ENCODE results near the gene PDP2.

DNA sequence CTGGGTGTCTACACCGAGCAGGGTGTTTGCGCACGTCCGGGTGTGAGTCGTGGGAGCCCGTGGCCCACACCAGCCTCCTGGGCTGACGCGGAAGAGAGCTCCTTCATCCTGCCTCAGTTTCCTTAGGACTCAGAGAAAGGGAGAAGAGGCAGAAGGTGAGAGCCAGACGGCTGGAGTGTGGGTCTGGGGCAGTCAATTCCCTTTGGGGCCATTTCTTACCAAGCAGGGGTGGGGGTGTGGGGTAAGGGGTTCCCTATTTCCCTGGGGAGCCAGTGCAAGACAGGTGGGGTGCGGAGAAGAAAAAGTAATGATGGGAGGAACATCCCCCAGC, 35.3 kb upstream of the PDP2 start:
- TF ChIP-seq, protein P1, sequence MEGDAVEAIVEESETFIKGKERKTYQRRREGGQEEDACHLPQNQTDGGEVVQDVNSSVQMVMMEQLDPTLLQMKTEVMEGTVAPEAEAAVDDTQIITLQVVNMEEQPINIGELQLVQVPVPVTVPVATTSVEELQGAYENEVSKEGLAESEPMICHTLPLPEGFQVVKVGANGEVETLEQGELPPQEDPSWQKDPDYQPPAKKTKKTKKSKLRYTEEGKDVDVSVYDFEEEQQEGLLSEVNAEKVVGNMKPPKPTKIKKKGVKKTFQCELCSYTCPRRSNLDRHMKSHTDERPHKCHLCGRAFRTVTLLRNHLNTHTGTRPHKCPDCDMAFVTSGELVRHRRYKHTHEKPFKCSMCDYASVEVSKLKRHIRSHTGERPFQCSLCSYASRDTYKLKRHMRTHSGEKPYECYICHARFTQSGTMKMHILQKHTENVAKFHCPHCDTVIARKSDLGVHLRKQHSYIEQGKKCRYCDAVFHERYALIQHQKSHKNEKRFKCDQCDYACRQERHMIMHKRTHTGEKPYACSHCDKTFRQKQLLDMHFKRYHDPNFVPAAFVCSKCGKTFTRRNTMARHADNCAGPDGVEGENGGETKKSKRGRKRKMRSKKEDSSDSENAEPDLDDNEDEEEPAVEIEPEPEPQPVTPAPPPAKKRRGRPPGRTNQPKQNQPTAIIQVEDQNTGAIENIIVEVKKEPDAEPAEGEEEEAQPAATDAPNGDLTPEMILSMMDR (IDR thresholded peaks at IDR 0.05), result no peak
- no peak for TF ChIP-seq EP300 (IDR thresholded peaks at IDR 0.05)
- TF ChIP-seq POLR2A (IDR thresholded peaks at IDR 0.05), result no peak

All from tibial nerve (tissue), 4 donors.